ENCODE results near the gene RNF44. TPM values are rescaled to one million over a fixed set of nuclear protein-coding genes. Genes with fewer than 3 reads are reported as not detected.

The RNF44 gene
- total RNA-seq, 1 donor from 2014 or later = 28.2 TPM

- peaks cover 15% of the 10 kb centered on the region for H3K4me1 ChIP-seq
- DNase-seq = no peak
- intact Hi-C loops (cut with micrococcal nuclease) = no loop called here
- H3K4me3 ChIP-seq = no peak overlapping the region
- no peaks in the 10 kb centered on the region for H3K9me3 ChIP-seq (replicated peaks)
- no peak for TF ChIP-seq CTCF (IDR thresholded peaks at IDR 0.05; ENCODE audit: borderline replicate concordance)
- peaks cover 38% of the 10 kb centered on the region for H3K36me3 ChIP-seq
- H3K27me3 ChIP-seq (ENCODE audit: low read depth) = no peaks in the 10 kb centered on the region
- no peak overlapping the region for H3K27ac ChIP-seq (replicated peaks)
Measured at GRCh38 chr5:176481711-176482110, 55.5 kb downstream of the RNF44 start.

Other genes starting within 250 kb of the RNF44 start
- 91.6 TPM for gene KIAA1191, start 175.6 kb downstream of the RNF44 start, total RNA-seq
- gene ARL10, start 171.9 kb downstream of the RNF44 start, total RNA-seq = 6.0 TPM
- 19.1 TPM for gene NOP16, start 148.8 kb downstream of the RNF44 start, total RNA-seq
- gene HIGD2A, start 148.7 kb downstream of the RNF44 start, total RNA-seq = 217 TPM
- gene CLTB, start 120.9 kb downstream of the RNF44 start, total RNA-seq = 216 TPM
- gene FAF2, start 89.0 kb downstream of the RNF44 start, total RNA-seq = 13.0 TPM
- 0.33 TPM for gene CDHR2, start 11.9 kb upstream of the RNF44 start, total RNA-seq
- 0.58 TPM for gene GPRIN1, start 72.8 kb upstream of the RNF44 start, total RNA-seq
- 0.44 TPM for gene SNCB, start 93.1 kb upstream of the RNF44 start, total RNA-seq
- gene EIF4E1B, start 93.3 kb upstream of the RNF44 start, total RNA-seq = not detected
- 31.0 TPM for gene TSPAN17, start 110.1 kb upstream of the RNF44 start, total RNA-seq